GM23338 (cell line): ENCODE data around the gene PROSER2. TPM values are rescaled to one million over a fixed set of nuclear protein-coding genes. Genes with fewer than 3 reads are reported as not detected.
"Not testable (repeated sequence)": the region's sequence is repeated elsewhere in the genome, so short reads cannot be mapped to it uniquely, and the experiment has no call there.

Experiments used
- ATAC-seq: fragments of 200-7000 bp; cut with Tn5 transposase; 3 replicates; pipeline ENCODE4 v1.9.1; 2020
- DNase-seq: peaks from one replicate; pipeline ENCODE4 v3.0.0-alpha.2; 2015; ENCODE audit warnings: low spot score
- H2AFZ ChIP-seq: fragments of 200-600 bp; sonication (generic); 2 replicates; pipeline ENCODE4 v1.8.0; 2016; ENCODE audit warnings: antibody characterized with exemption, mild to moderate bottlenecking, moderate library complexity
- H3F3A ChIP-seq: fragments of 200-600 bp; sonication (generic); replicated peaks from 2 replicates; pipeline ENCODE4 v1.8.0; 2017; ENCODE audit warnings: antibody characterized with exemption, mixed run types, low read depth
- H3K27ac ChIP-seq: fragments of 200-600 bp; sonication (generic); 2 replicates; pipeline ENCODE4 v1.6.1; 2016; ENCODE audit warnings: low read depth
- H3K27me3 ChIP-seq: fragments of 200-600 bp; sonication (generic); 2 replicates; pipeline ENCODE4 v1.8.0; 2016; ENCODE audit warnings: mild to moderate bottlenecking, mixed run types, moderate library complexity; ENCODE audit not compliant: insufficient read depth
- H3K36me3 ChIP-seq: fragments of 200-600 bp; sonication (generic); 2 replicates; pipeline ENCODE4 v1.8.0; 2016; ENCODE audit warnings: mild to moderate bottlenecking; ENCODE audit not compliant: insufficient read depth
- H3K4me1 ChIP-seq: fragments of 200-600 bp; sonication (generic); 2 replicates; pipeline ENCODE4 v1.8.0; 2016; ENCODE audit warnings: mild to moderate bottlenecking, moderate library complexity; ENCODE audit not compliant: insufficient read depth
- H3K4me2 ChIP-seq: fragments of 200-600 bp; sonication (generic); 2 replicates; pipeline ENCODE4 v1.7.1; 2017; ENCODE audit warnings: mixed run types
- H3K4me3 ChIP-seq: fragments of 200-600 bp; sonication (generic); 2 replicates; pipeline ENCODE4 v1.6.1; 2016; ENCODE audit warnings: mixed run types
- H3K79me2 ChIP-seq: fragments of 200-600 bp; sonication (generic); replicated peaks from 2 replicates; pipeline ENCODE4 v1.8.0; 2017; ENCODE audit warnings: mild to moderate bottlenecking; ENCODE audit not compliant: insufficient read depth
- H3K9me2 ChIP-seq: fragments of 200-600 bp; sonication (generic); 2 replicates; pipeline ENCODE4 v1.8.0; 2017; ENCODE audit not compliant: insufficient read depth
- H4K20me1 ChIP-seq: fragments of 200-600 bp; sonication (generic); replicated peaks from 2 replicates; pipeline ENCODE4 v1.8.0; 2017; ENCODE audit warnings: mild to moderate bottlenecking; ENCODE audit not compliant: insufficient read depth
- H3K27ac Mint-ChIP-seq: 2 replicates; pipeline ENCODE4 v1.8.0; 2020; ENCODE audit warnings: inconsistent platforms, mild to moderate bottlenecking, moderate library complexity, mixed read lengths
- H3K27me3 Mint-ChIP-seq: 3 replicates; pipeline ENCODE4 v1.8.0; 2022; ENCODE audit warnings: low read depth, mild to moderate bottlenecking, moderate library complexity, mixed read lengths, inconsistent platforms; ENCODE audit not compliant: insufficient read depth, poor library complexity
- H3K36me3 Mint-ChIP-seq: 3 replicates; pipeline ENCODE4 v1.8.0; 2021; ENCODE audit warnings: low read depth, mild to moderate bottlenecking, inconsistent platforms, moderate library complexity, mixed read lengths
- H3K4me1 Mint-ChIP-seq: 3 replicates; pipeline ENCODE4 v1.8.0; 2020; ENCODE audit warnings: mild to moderate bottlenecking, inconsistent platforms, mixed read lengths
- H3K4me3 Mint-ChIP-seq: 3 replicates; pipeline ENCODE4 v1.8.0; 2021; ENCODE audit warnings: moderate library complexity, mild to moderate bottlenecking, inconsistent platforms, mixed read lengths
- H3K9me3 Mint-ChIP-seq: 3 replicates; pipeline ENCODE4 v1.8.0; 2020; ENCODE audit warnings: moderate library complexity, mild to moderate bottlenecking, inconsistent platforms, mixed read lengths
- EZH2 ChIP-seq: fragments of 200-600 bp; sonication (generic); IDR thresholded peaks from one replicate; pipeline ENCODE4 v1.8.0; 2017; ENCODE audit warnings: antibody characterized with exemption, mild to moderate bottlenecking, low read depth; ENCODE audit not compliant: unreplicated experiment
- EZH2phosphoT487 ChIP-seq: fragments of 200-600 bp; sonication (generic); IDR thresholded peaks from one replicate; pipeline ENCODE4 v1.8.1; 2018; ENCODE audit warnings: antibody characterized with exemption; ENCODE audit not compliant: unreplicated experiment
- POLR2AphosphoS5 ChIP-seq: IDR thresholded peaks from 2 replicates; pipeline ENCODE4 v1.6.1; 2016; ENCODE audit warnings: antibody characterized with exemption, low read depth
- REST ChIP-seq: IDR thresholded peaks from one replicate; pipeline ENCODE4 v1.6.1; 2018; ENCODE audit warnings: antibody characterized with exemption; ENCODE audit not compliant: unreplicated experiment
- STAT1 ChIP-seq: IDR thresholded peaks from one replicate; pipeline ENCODE4 v1.6.1; 2016; ENCODE audit warnings: antibody characterized with exemption; ENCODE audit not compliant: unreplicated experiment
- ZNF331 ChIP-seq: fragments of 250-450 bp; sonication (Bioruptor Pico); IDR thresholded peaks from 2 replicates; pipeline ENCODE4 v1.5.0; 2020; ENCODE audit warnings: low read depth, mild to moderate bottlenecking, moderate library complexity
- polyA plus RNA-seq: library from polyadenylated mRNA; unstranded; fragments of >200 nt; fragmentation: Nextera tagmentation; extraction: Ambion mirVana; gene quantifications from 2 replicates; pipeline ENCODE4 v1.2.1, GENCODE V29; 2016
- total RNA-seq: library from RNA; depleted of rRNA; stranded (reverse); fragments of >200 nt; shearing (Covaris generic); gene quantifications from 2 replicates; pipeline ENCODE4 v1.2.3, GENCODE V29; 2014
- TF ChIP-seq, protein P1 (sequence below): IDR thresholded peaks from 2 replicates; pipeline ENCODE4 v1.6.1; 2016; ENCODE audit warnings: antibody characterized with exemption

The PROSER2 gene
- total and polyA plus RNA-seq, 2 experiments from 2014 or later: 4.2 to 10.8 TPM

DNA sequence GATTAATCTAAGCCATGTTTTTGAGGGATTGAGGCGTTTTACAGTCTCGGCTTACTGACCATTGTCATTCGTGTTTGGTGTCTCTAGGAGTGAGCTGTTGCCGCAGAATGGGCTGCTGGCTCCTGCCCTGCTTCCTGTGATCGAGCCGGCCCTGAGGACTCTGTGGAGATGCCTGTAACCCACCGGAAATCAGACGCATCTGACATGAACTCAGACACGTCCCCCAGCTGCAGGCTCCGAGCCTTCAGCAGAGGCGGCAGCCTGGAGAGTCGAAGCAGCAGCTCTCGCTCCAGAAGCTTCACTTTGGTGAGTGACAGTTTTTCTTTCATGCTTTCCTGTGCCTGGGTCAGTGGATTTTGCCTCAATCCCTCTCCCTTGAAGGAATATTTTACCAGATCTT, 28.8 kb downstream of the PROSER2 start:
- H3K36me3 ChIP-seq: no peaks in the 10 kb centered on the region

DNA sequence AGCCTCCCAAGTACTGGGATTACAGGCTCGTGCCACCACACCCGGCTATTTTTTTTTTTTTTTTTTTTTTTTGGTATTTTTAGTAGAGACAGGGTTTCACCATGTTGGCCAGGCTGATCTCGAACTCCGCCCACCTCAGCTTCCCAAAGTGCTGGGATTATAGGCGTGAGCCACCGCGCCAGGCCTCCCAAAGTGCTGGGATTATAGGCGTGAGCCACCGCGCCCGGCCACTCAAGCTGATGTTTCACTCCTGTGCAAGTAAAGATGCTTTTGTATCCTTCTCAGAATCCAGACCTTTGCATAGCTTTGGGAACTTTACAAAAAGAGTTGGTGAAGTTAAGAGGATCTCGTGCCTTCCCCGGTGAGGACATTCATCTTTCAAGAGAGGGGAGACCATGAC, 29.5 kb downstream of the PROSER2 start:
- not testable (repeated sequence) for H3K4me3 ChIP-seq, H3K4me1 ChIP-seq, H3K4me3 Mint-ChIP-seq, H3K36me3 ChIP-seq, ATAC-seq, H3K4me2 ChIP-seq, H3K27ac ChIP-seq, H2AFZ ChIP-seq, H3K4me1 Mint-ChIP-seq, H3K27ac Mint-ChIP-seq, H3F3A ChIP-seq, DNase-seq, H3K27me3 ChIP-seq, H4K20me1 ChIP-seq, H3K79me2 ChIP-seq, H3K27me3 Mint-ChIP-seq, H3K9me2 ChIP-seq, H3K9me3 Mint-ChIP-seq
- peaks cover 17% of the 10 kb centered on the region for H3K36me3 Mint-ChIP-seq

More for the DNA sequence above, 28.8 kb downstream of the PROSER2 start:
- Histone ChIP-seq H2AFZ (no peak overlapping the region), H3K4me2 (no peak overlapping the region), H4K20me1 (no peaks in the 10 kb centered on the region), H3K27me3 (no peaks in the 10 kb centered on the region), H3K4me1 (no peaks in the 10 kb centered on the region), H3K79me2 (no peaks in the 10 kb centered on the region), H3K4me3 (no peak overlapping the region), H3K27ac (no peak overlapping the region), H3K9me2 (no peaks in the 10 kb centered on the region), H3F3A (no peaks in the 10 kb centered on the region)
- no peak overlapping the region for H3K27ac Mint-ChIP-seq
- DNase-seq: no peak
- peaks cover 4% of the 10 kb centered on the region for H3K27me3 Mint-ChIP-seq
- TF ChIP-seq ZNF331 (CRISPR knock-in tag) (no peak), REST (no peak), POLR2AphosphoS5 (no peak), EZH2phosphoT487 (no peak), STAT1 (no peak), EZH2 (no peak)
- TF ChIP-seq, protein P1, sequence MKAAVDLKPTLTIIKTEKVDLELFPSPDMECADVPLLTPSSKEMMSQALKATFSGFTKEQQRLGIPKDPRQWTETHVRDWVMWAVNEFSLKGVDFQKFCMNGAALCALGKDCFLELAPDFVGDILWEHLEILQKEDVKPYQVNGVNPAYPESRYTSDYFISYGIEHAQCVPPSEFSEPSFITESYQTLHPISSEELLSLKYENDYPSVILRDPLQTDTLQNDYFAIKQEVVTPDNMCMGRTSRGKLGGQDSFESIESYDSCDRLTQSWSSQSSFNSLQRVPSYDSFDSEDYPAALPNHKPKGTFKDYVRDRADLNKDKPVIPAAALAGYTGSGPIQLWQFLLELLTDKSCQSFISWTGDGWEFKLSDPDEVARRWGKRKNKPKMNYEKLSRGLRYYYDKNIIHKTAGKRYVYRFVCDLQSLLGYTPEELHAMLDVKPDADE: no peak
- H3K4me3 Mint-ChIP-seq: no peak overlapping the region
- no peak for ATAC-seq
- no peaks in the 10 kb centered on the region for H3K9me3 Mint-ChIP-seq
- H3K4me1 Mint-ChIP-seq: no peaks in the 10 kb centered on the region
- H3K36me3 Mint-ChIP-seq: peaks cover 15% of the 10 kb centered on the region
